HG03520 (cell line): ENCODE measurements around the gene CFAP300.

ENCODE experiments used
- ATAC-seq: cut with Tn5 transposase; IDR thresholded peaks from one replicate; pipeline ENCODE4 v1.9.1; 2021; ENCODE audit warnings: mild to moderate bottlenecking, moderate library complexity; ENCODE audit not compliant: unreplicated experiment

Gene CFAP300

GRCh38 chr11:102047305-102047924 lies at the start of gene CFAP300:
Gene CFAP300, plus strand, starts transcription at chr11:102047437. Its CDS starts 34 bp downstream, at chr11:102047471.
- peak; percentile 75 for ATAC-seq

GRCh38 chr11:102001657-102002338 lies 45.4 kb upstream of the CFAP300 start:
- ATAC-seq, result no peak

GRCh38 chr11:102004220-102004619 lies 43.0 kb upstream of the CFAP300 start:
- ATAC-seq, result no peak

GRCh38 chr11:102005306-102005705 lies 41.9 kb upstream of the CFAP300 start:
- ATAC-seq, result no peak

- ATAC-seq, result no peak
Observed at GRCh38 chr11:102006835-102007566, 40.2 kb upstream of the CFAP300 start.

GRCh38 chr11:102007567-102008437 lies 39.4 kb upstream of the CFAP300 start:
- ATAC-seq, result peak; percentile 74

GRCh38 chr11:102010776-102011494 lies 36.3 kb upstream of the CFAP300 start:
- no peak for ATAC-seq

- no peak for ATAC-seq
Observed at GRCh38 chr11:102012946-102013345, 34.3 kb upstream of the CFAP300 start.

GRCh38 chr11:102014756-102015155 lies 32.5 kb upstream of the CFAP300 start:
- ATAC-seq, result no peak

- ATAC-seq, result no peak
Observed at GRCh38 chr11:102017026-102017425, 30.2 kb upstream of the CFAP300 start.

GRCh38 chr11:102026217-102026616 lies 21.0 kb upstream of the CFAP300 start:
- no peak for ATAC-seq

- ATAC-seq, result no peak
Observed at GRCh38 chr11:102026959-102027358, 20.3 kb upstream of the CFAP300 start.

GRCh38 chr11:102036757-102037156 lies 10.5 kb upstream of the CFAP300 start:
- no peak for ATAC-seq

GRCh38 chr11:102046841-102047240 lies 396 bp upstream of the CFAP300 start:
- no peak for ATAC-seq

GRCh38 chr11:102050927-102051575 lies 3.8 kb downstream of the CFAP300 start:
- no peak for ATAC-seq

- ATAC-seq, result no peak
Observed at GRCh38 chr11:102061276-102061675, 14.0 kb downstream of the CFAP300 start.

GRCh38 chr11:102062106-102062505 lies 14.9 kb downstream of the CFAP300 start:
- no peak for ATAC-seq

- ATAC-seq, result no peak
Observed at GRCh38 chr11:102064316-102064715, 17.1 kb downstream of the CFAP300 start.

- ATAC-seq, result no peak
Observed at GRCh38 chr11:102070766-102071165, 23.5 kb downstream of the CFAP300 start.
